Gastroesophageal sphincter (tissue), 4 donors: ENCODE results near the gene APBA2. TPM values are rescaled to one million over a fixed set of nuclear protein-coding genes. Genes with fewer than 3 reads are reported as not detected.

Experiments
- ATAC-seq: fragments of 150-250 bp; one replicate; pipeline ENCODE4 v1.9.1; 2016; ENCODE audit warnings: mild to moderate bottlenecking, moderate library complexity
- H3K27ac ChIP-seq, 4 donors: fragments of 200-600 bp; sonication (generic) in 3 of 4; 1 replicate in 3 of 4; 2 replicates in 1 of 4; pipeline ENCODE4 v1.5.1; 2016 to 2019
- H3K27me3 ChIP-seq: fragments of 200-600 bp; sonication (generic); one replicate; pipeline ENCODE4 v1.5.1; 2019
- H3K36me3 ChIP-seq, 2 donors: fragments of 200-600 bp; sonication (generic); one replicate each; pipeline ENCODE4 v1.5.1; 2019; ENCODE audit warnings: control low read depth in 1 of 2
- H3K4me1 ChIP-seq, 3 donors: fragments of 200-600 bp; sonication (generic); 1 replicate in 2 of 3; 2 replicates in 1 of 3; pipeline ENCODE4 v1.5.1; 2016 to 2019; ENCODE audit warnings: control low read depth in 2 of 3
- H3K4me3 ChIP-seq, 2 donors: fragments of 200-600 bp; sonication (generic); one replicate each; pipeline ENCODE4 v1.5.1; 2019; ENCODE audit warnings: mild to moderate bottlenecking in 1 of 2, moderate library complexity in 1 of 2
- H3K9me3 ChIP-seq, 3 donors: fragments of 200-600 bp; sonication (generic); one replicate each; pipeline ENCODE4 v1.5.1; 2017 to 2019; ENCODE audit warnings: control low read depth in 2 of 3
- CTCF ChIP-seq, 4 experiments: fragments of 200-600 bp in 2 of 4; fragments of 450-650 bp in 2 of 4; sonication (generic) in 1 of 4; IDR thresholded peaks; one replicate each; pipeline ENCODE4 v1.5.1; 2017 to 2019; ENCODE audit warnings: antibody characterized with exemption in 4 of 4, mild to moderate bottlenecking in 2 of 4, moderate library complexity in 2 of 4
- EP300 ChIP-seq: sonication (generic); formaldehyde crosslinking; IDR thresholded peaks from one replicate; pipeline ENCODE4 v1.6.1; 2017; ENCODE audit warnings: antibody characterized with exemption, mild to moderate bottlenecking
- POLR2A ChIP-seq, 2 donors: fragments of 450-650 bp; IDR thresholded peaks; one replicate each; pipeline ENCODE4 v1.6.1; 2017; ENCODE audit warnings: antibody characterized with exemption in 2 of 2, mild to moderate bottlenecking in 2 of 2, moderate library complexity in 1 of 2
- POLR2AphosphoS5 ChIP-seq: sonication (generic); formaldehyde crosslinking; IDR thresholded peaks from one replicate; pipeline ENCODE4 v1.6.1; 2017; ENCODE audit warnings: antibody characterized with exemption
- WGBS, 2 donors: methylation state at CpG; one replicate each; pipeline ENCODE4 v1.1.5; 2018; ENCODE audit warnings: low coverage in 1 of 2; 5-methylcytosine and 5-hydroxymethylcytosine counted together
- total RNA-seq, 4 donors: library from RNA; depleted of rRNA; stranded (reverse); fragments of >200 nt; gene quantifications; one replicate each; pipeline ENCODE4 v1.1.0, GENCODE V29; 2016

APBA2 gene
- total RNA-seq, 4 donors from 2014 or later = 3.1 to 14.9 (median 4.2) TPM

GRCh38 chr15:28913171-28913765 is 27.5 kb downstream of the APBA2 start:
- Histone ChIP-seq H3K27me3 (no peaks in the 10 kb centered on the region), H3K4me3 (no peak overlapping the region), H3K4me1 (no peaks in the 10 kb centered on the region), H3K27ac (no peak overlapping the region), H3K9me3 (no peaks in the 10 kb centered on the region), H3K36me3 (no peaks in the 10 kb centered on the region)
- TF ChIP-seq POLR2AphosphoS5 (no peak), EP300 (no peak), POLR2A (IDR thresholded peaks at IDR 0.05) (no peak)
- peak; percentile 36 for ATAC-seq
- WGBS, 2 donors = 68 to 90% methylated on average over 2 to 3 of the region's 9 CpGs

DNA sequence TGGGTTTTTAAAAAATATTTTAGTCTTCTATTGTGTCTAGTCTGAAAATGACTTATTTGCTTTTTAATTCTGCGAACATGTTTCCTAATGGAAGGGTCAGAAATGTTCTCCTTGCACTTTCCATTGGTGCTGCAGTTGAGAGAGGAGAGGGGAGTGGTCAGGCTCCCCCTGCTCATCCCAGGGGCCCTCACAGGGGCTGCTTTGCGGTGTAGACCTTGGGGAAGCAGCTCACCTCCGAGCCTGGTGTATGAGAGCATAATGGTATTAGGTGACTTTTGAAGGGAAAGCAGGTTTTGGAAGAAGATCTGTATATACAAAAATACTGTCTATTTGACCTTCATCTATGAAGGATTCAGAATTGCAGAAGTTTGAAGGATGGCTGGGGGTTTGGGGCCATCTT is 28.3 kb downstream of the APBA2 start:
- Histone ChIP-seq H3K27ac (no peak overlapping the region), H3K36me3 (no peaks in the 10 kb centered on the region), H3K4me3 (no peak overlapping the region), H3K4me1 (no peaks in the 10 kb centered on the region), H3K9me3 (no peaks in the 10 kb centered on the region), H3K27me3 (no peaks in the 10 kb centered on the region)
- TF ChIP-seq POLR2AphosphoS5 = no peak
- no peak for TF ChIP-seq CTCF (IDR thresholded peaks at IDR 0.05)
- no peak for TF ChIP-seq EP300
- no peak for TF ChIP-seq POLR2A (IDR thresholded peaks at IDR 0.05)
- no peak for ATAC-seq
- WGBS, 2 donors = 87 to 88% methylated on average over 3 of the region's 3 CpGs

- no peaks in the 10 kb centered on the region for H3K27me3 ChIP-seq
- H3K4me3 ChIP-seq = no peak overlapping the region
- H3K36me3 ChIP-seq = no peaks in the 10 kb centered on the region
- H3K4me1 ChIP-seq = no peaks in the 10 kb centered on the region
- no peaks in the 10 kb centered on the region for H3K9me3 ChIP-seq
- no peak overlapping the region for H3K27ac ChIP-seq
- no peak for TF ChIP-seq POLR2A (IDR thresholded peaks at IDR 0.05)
- TF ChIP-seq EP300 = no peak
- TF ChIP-seq POLR2AphosphoS5 = no peak
- no peak for TF ChIP-seq CTCF (IDR thresholded peaks at IDR 0.05)
- 67 to 100% methylated on average over 2 to 6 of the region's 18 CpGs for WGBS, 2 donors
- ATAC-seq = no peak
Measured at GRCh38 chr15:28914483-28915023, 28.8 kb downstream of the APBA2 start.

DNA sequence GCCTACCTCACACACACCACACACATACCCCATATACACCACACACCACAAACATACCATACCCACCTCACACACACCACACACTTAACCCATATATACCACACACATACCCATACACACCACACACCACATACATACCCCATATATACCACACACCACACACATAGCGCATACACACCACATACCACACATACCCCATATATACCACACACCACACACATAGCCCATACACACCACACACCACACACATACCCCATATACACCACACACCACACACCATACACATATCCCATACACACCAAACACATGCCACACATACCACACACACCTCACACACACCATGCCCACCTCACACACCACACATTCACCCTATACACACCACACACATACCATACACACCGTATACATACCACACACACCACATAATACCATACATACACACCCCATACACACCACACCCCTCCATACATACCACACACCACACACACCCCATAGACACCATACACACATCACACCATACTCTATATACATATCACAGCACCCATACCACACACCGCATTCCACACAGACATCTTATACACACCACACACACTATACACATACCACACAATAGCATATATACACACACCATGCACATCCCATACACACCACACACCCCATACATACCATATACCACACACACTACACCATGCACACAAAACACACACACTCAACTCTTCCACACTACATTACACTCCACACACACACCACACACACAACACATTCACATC is 29.5 kb downstream of the APBA2 start:
- Histone ChIP-seq H3K4me1 (no peaks in the 10 kb centered on the region), H3K27me3 (no peaks in the 10 kb centered on the region), H3K36me3 (no peaks in the 10 kb centered on the region), H3K9me3 (no peaks in the 10 kb centered on the region), H3K27ac (no peak overlapping the region), H3K4me3 (no peak overlapping the region)
- ATAC-seq = no peak
- TF ChIP-seq CTCF (IDR thresholded peaks at IDR 0.05) (no peak), EP300 (no peak), POLR2A (IDR thresholded peaks at IDR 0.05) (no peak), POLR2AphosphoS5 (no peak)
- 95 to 98% methylated on average over 3 of the region's 3 CpGs for WGBS, 2 donors

DNA sequence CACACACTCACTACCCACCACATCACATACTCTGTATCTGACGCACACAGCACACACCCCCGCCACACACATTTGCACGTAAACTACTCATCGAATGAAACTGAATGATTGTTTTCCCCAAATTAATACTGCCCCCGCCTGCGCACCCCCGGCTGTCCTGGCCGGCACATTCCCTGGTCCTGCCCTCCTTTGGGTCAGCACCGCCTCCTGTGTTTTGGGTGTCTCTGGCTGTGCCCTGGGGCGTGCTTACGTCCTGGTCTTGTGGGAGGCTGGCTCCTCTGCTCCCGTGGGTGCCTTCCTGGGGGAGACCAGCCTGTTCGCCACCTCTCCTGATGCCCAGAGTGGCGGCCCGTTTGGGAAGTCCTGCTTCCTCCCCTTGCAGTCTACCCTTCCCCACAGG is 30.2 kb downstream of the APBA2 start:
- no peak overlapping the region for H3K27ac ChIP-seq
- H3K27me3 ChIP-seq = no peaks in the 10 kb centered on the region
- no peak for ATAC-seq
- H3K4me1 ChIP-seq = no peaks in the 10 kb centered on the region
- no peak overlapping the region for H3K4me3 ChIP-seq
- no peaks in the 10 kb centered on the region for H3K36me3 ChIP-seq
- TF ChIP-seq EP300 (no peak), POLR2A (IDR thresholded peaks at IDR 0.05) (no peak), POLR2AphosphoS5 (no peak), CTCF (IDR thresholded peaks at IDR 0.05) (no peak)
- WGBS, 2 donors = 79 to 90% methylated on average over 10 to 11 of the region's 15 CpGs
- no peaks in the 10 kb centered on the region for H3K9me3 ChIP-seq
